Left ventricle myocardium superior (tissue), 1 donor: Measurements from ENCODE around the gene INTS1. TPM values are rescaled to one million over a fixed set of nuclear protein-coding genes. Genes with fewer than 3 reads are reported as not detected.

Source experiments
- ATAC-seq: fragments of 200-7000 bp; cut with Tn5 transposase; one replicate; pipeline ENCODE4 v1.9.1; 2020; ENCODE audit warnings: mild to moderate bottlenecking, moderate library complexity
- DNase-seq: peaks from one replicate; pipeline ENCODE4 v3.0.0-alpha.2; 2020
- intact Hi-C: fragments of 100-400 bp; cut with micrococcal nuclease; formaldehyde crosslinking; loops from one replicate; pipeline ENCODE4 v1.11.0; 2022
- total RNA-seq: library from RNA; stranded (reverse); fragmentation: NEBNext Ultra II Directional; extraction: Animal tissue kit (Norgen Biotek cat#: 25700); gene quantifications from one replicate; pipeline ENCODE4 v1.2.1, GENCODE V29; 2021
- donor health status: DM: no; HTN: yes; CAD: no; lungs with severe emphysema.

The INTS1 gene
- total RNA-seq, 1 donor from 2014 or later = 32.0 TPM

GRCh38 chr7:1476859-1477258 is 27.3 kb downstream of the INTS1 start:
- intact Hi-C loops = no loop called here

GRCh38 chr7:1475991-1476390 is 28.2 kb downstream of the INTS1 start:
- DNase-seq = no peak
- no peak for ATAC-seq
- intact Hi-C loops = no loop called here

More at GRCh38 chr7:1476859-1477258, 27.3 kb downstream of the INTS1 start:
- no peak for DNase-seq
- no peak for ATAC-seq

- no peak for DNase-seq
- intact Hi-C loops = no loop called here
These were observed 28.8 kb downstream of the INTS1 start for GRCh38 chr7:1475393-1475792.

GRCh38 chr7:1474736-1475135 is 29.5 kb downstream of the INTS1 start:
- intact Hi-C loops = no loop called here

More at GRCh38 chr7:1475393-1475792, 28.8 kb downstream of the INTS1 start:
- ATAC-seq = no peak

DNA sequence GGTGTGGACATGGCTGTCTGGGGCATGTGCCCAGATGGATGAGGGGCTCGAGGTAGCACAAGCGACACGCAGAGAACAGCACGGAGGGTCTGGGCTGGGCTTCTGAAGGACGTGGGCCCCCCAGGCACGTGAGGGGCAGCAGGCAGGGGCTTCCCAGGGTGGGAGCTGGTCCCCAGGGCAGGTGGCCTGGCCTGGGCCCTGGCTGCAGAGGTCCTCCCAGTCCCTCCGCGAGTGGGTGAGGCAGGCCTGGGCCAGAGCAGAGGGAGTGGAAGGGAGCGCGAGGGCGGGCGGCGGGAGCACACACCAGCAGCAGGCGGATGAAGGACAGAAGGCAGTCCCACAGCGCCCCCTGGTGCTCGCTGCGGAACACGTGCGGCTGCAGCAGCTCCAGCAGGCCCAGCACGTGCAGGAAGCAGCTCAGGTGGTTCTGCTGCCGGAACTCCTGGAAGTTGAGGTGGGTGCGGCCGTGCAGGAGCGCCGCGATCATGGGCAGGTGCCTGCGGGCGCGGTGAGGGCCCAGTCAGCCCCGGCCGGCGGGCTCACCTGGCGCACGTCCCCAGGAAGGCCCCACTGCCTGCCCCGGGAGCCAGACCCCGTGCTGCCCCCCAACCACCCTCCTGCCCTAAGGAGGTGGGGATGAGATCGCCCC is 30.2 kb downstream of the INTS1 start:
- DNase-seq (peak; percentile 91), ATAC-seq (peak; percentile 81)
- intact Hi-C loops = no loop called here

More at GRCh38 chr7:1474736-1475135, 29.5 kb downstream of the INTS1 start:
- no peak for ATAC-seq
- no peak for DNase-seq

- DNase-seq (no peak), ATAC-seq (no peak)
- intact Hi-C loops = no loop called here
These were observed 33.3 kb downstream of the INTS1 start for GRCh38 chr7:1470901-1471300.

GRCh38 chr7:1468643-1469298 is 35.4 kb downstream of the INTS1 start:
- DNase-seq (no peak), ATAC-seq (no peak)
- intact Hi-C loops = no loop called here

DNA sequence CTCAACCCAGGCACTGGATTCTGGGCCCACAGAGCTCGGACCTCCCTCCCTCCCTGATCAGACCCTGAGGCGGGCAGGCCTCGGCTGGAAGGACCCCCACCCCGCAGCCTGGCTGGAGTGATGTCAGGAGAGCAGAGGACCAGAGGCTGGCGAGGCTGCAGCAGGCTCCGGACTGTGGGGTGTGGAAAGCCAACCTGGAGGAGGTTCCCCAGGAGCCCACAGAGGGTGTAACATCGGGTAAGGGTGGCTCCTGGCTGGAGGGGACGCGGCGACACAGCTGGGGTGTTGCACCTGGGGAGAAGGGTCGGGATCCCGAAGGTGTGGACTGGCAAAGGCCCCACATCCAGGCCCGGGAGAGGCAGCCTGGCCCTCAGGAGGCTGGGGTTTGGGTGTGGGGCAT is 36.0 kb downstream of the INTS1 start:
- intact Hi-C loops = no loop called here
- DNase-seq (no peak), ATAC-seq (no peak)

GRCh38 chr7:1466524-1467271 is 37.5 kb downstream of the INTS1 start:
- intact Hi-C loops = no loop called here
- DNase-seq (peak; percentile 84), ATAC-seq (peak; percentile 76)

- intact Hi-C loops = no loop called here
- no peak for ATAC-seq
- no peak for DNase-seq
These were observed 39.5 kb downstream of the INTS1 start for GRCh38 chr7:1464694-1465093.

DNA sequence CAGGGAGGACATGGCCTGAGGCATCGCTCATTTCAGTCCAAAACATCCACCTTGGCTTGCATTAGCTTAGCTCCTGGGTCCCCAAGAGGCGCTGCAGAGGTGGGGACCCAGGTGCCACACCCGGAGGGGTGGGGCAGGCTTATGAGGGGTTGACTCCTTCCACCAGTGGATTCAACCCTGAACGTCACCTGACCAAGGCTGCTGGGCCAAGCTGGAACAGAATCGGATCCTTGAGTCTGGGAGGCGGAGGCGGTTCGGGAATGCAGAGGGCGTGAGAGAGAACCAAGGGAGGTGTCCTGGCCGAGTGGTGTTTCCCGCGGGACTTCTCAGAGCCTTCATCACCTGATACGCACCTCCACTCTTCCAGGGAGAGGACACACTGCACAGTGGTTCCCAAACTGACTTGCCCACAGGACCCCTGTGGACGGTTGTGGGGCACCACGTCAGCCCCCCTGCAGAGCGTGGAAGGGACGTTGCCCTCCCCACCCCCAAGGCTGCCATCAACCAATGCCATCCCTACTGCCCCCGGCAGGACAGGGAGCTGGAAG is 40.4 kb downstream of the INTS1 start:
- ATAC-seq (no peak), DNase-seq (no peak)
- intact Hi-C loops = no loop called here

GRCh38 chr7:1461646-1462375 is 42.4 kb downstream of the INTS1 start:
- intact Hi-C loops = no loop called here
- no peak for DNase-seq
- ATAC-seq = no peak

DNA sequence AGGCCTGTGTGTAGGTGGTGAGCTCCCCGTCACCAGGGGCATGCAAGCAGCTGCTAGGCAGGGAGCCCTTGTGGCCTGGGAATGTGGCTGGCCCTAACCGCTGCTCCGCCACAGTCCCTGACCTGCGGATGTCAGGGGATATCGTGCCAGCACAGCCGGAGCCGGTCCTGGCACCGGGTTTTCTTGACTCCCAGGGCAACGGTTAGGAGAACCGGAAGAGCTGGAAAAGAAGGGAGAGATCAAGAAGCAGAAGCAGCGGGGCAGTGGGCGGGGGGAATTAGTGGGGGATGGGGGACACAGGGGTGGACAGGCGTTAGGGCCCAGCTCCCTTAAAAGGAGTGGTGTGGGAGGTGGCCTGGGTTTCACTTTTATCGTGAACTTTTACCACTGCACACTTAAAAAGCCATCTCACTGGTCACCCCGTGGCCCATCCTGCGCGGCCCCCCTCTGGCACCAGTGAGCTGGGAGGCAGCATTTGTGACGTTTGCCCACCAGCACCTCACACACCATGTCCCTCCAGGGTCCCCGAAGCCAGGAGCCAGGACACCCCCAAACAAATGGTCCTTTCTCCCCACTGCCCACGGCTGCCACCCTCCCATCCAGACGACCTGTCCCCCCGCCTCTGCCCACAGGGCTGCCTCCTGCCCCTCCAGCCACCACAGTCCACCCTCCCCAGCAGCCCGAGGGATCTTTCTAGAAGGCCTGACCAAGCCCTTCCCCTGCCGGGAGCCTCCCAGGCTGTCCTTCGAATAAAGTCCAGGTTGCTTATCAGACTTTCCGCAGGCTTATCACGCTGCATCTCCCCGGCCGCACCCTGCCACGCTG is 43.2 kb downstream of the INTS1 start:
- intact Hi-C loops = no loop called here
- DNase-seq (peak; percentile 70), ATAC-seq (peak; percentile 4)

DNA sequence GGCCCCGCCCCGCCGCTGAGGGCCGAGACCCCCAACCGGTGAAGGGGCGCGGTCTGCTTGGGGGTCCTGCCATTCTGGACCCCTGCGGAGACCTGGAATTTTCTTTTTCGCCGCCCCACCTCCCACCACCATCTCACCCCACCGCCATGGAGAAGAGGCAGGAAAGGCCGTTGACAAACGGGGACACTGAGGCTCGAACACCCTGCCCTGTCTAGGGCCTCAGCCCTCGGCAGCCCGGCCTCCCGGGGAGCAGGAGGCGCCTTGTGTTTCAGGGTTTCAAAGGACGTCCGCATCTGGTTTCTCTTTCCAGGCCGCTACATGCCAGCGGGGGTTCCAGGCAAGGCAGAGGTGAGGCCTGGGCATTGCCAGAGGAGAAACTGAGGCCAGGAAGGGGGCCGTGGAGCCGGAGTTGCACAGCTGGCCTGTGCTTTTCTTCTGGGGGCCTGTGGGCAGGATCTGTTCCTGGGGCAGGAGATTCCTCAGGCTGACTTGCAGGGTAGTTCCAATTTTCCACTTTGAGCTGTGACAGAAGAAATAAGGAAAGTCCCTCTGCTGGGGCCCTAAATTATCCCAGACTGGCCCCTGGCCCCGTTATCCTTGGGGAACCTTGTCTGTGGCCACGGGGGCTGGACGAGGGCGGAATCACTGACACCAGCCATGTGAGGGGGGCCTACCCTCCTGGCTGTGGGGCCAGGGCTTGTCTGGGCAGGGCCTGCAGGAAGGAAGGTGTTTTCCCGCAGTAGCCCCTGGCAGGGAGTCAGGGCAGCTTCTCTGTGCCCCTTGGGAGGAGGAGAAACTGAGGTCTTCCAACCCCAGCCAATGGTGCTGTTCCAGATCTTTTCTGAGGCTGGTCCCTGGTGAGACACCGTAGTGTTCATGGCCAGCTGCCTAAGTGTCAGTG is 44.0 kb downstream of the INTS1 start:
- intact Hi-C loops = no loop called here
- ATAC-seq (peak; percentile 0), DNase-seq (peak; percentile 61)

DNA sequence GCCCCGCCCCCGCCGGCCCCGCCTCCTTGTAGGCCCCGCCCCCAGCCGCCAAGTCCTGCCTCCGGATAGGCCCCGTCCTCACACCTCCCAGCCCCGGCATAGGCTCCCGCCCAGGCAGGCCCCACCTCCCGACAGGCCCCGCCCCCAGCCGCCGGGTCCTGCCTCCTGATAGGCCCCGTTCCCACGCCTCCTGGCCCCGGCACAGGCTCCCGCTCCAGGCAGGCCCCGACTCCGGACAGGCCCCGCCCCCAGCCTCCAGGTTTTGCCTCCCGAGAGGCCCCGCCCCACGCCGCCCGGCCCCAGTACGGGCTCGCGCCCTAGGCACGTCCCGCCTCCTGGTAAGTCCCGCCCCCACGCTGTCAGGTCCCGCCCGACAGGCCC is 44.7 kb downstream of the INTS1 start:
- intact Hi-C loops = no loop called here
- peak; percentile 100 for DNase-seq
- peak; percentile 94 for ATAC-seq

GRCh38 chr7:1458683-1459511 is 45.3 kb downstream of the INTS1 start, which contains the start of gene MICALL2:
Gene MICALL2 (minus strand): TSS chr7:1459470. CDS start chr7:1459326, 144 bp downstream.
- peak; percentile 26 for ATAC-seq
- peak; percentile 85 for DNase-seq
- intact Hi-C loops = no loop called here
